HepG2 (cell line): ENCODE data around the gene TMX4. TPM values are rescaled to one million over a fixed set of nuclear protein-coding genes. Genes with fewer than 3 reads are reported as not detected.
A peak's percentile ranks its signal among the peaks of the same experiment; 100 is the strongest.

ENCODE experiments used
- FUBP1 ChIP-seq: sonication (generic); formaldehyde crosslinking; IDR thresholded peaks from 2 replicates; pipeline ENCODE4 v1.5.1; 2020; ENCODE audit warnings: missing genetic modification reagents, mild to moderate bottlenecking, borderline replicate concordance
- GPN1 ChIP-seq: sonication (generic); formaldehyde crosslinking; IDR thresholded peaks from 2 replicates; pipeline ENCODE4 v1.5.1; 2020; ENCODE audit warnings: missing genetic modification reagents, borderline replicate concordance
- GZF1 ChIP-seq: sonication (generic); formaldehyde crosslinking; IDR thresholded peaks from 2 replicates; pipeline ENCODE4 v1.5.1; 2020; ENCODE audit warnings: mild to moderate bottlenecking, missing genetic modification reagents
- JDP2 ChIP-seq: sonication (generic); formaldehyde crosslinking; IDR thresholded peaks from 2 replicates; pipeline ENCODE4 v1.8.1; 2022; ENCODE audit warnings: missing genetic modification reagents, borderline replicate concordance
- KLF15 ChIP-seq: sonication (generic); formaldehyde crosslinking; IDR thresholded peaks from 2 replicates; pipeline ENCODE4 v1.8.1; 2023; ENCODE audit warnings: borderline replicate concordance, mild to moderate bottlenecking, inconsistent platforms, missing genetic modification reagents, mixed read lengths
- MAX ChIP-seq: IDR thresholded peaks from 2 replicates; pipeline ENCODE4 v1.6.1; 2012; ENCODE audit warnings: inconsistent platforms
- NFRKB ChIP-seq: fragments of 450-650 bp; IDR thresholded peaks from 2 replicates; pipeline ENCODE4 v1.6.1; 2017
- RBM39 ChIP-seq: fragments of 200-400 bp; formaldehyde crosslinking; IDR thresholded peaks from one replicate; pipeline ENCODE4 v1.6.1; 2018; ENCODE audit warnings: antibody characterized with exemption, mild to moderate bottlenecking, low read depth, low read length; ENCODE audit not compliant: poor library complexity, severe bottlenecking
- SRF ChIP-seq: IDR thresholded peaks from 2 replicates; pipeline ENCODE4 v1.6.1; 2011; ENCODE audit warnings: mild to moderate bottlenecking, low read depth, low read length, moderate library complexity
- TCF7 ChIP-seq: sonication (generic); IDR thresholded peaks from 2 replicates; pipeline ENCODE4 v1.6.1; 2016; ENCODE audit warnings: antibody characterized with exemption, low read depth
- TRIM24 ChIP-seq: sonication (generic); formaldehyde crosslinking; IDR thresholded peaks from 2 replicates; pipeline ENCODE4 v1.8.0; 2022; ENCODE audit warnings: mild to moderate bottlenecking, missing genetic modification reagents
- YEATS4 ChIP-seq: sonication (generic); formaldehyde crosslinking; IDR thresholded peaks from 2 replicates; pipeline ENCODE4 v1.4.0; 2020; ENCODE audit warnings: missing genetic modification reagents, borderline replicate concordance
- ZBTB2 ChIP-seq: sonication (generic); formaldehyde crosslinking; IDR thresholded peaks from 2 replicates; pipeline ENCODE4 v1.8.0; 2022; ENCODE audit warnings: low read depth, missing genetic modification reagents
- ZNF24 ChIP-seq: fragments of 450-650 bp; IDR thresholded peaks from 2 replicates; pipeline ENCODE4 v1.6.1; 2017; ENCODE audit warnings: antibody characterized with exemption, mild to moderate bottlenecking
- ZNF275 ChIP-seq: sonication (generic); formaldehyde crosslinking; IDR thresholded peaks from 2 replicates; pipeline ENCODE4 v1.8.0; 2022; ENCODE audit warnings: missing genetic modification reagents, mild to moderate bottlenecking, inconsistent platforms, borderline replicate concordance
- ZNF281 ChIP-seq: sonication (generic); formaldehyde crosslinking; IDR thresholded peaks from 2 replicates; pipeline ENCODE4 v1.4.0; 2020; ENCODE audit warnings: missing genetic modification reagents, borderline replicate concordance
- ZNF496 ChIP-seq: sonication (generic); formaldehyde crosslinking; IDR thresholded peaks from 2 replicates; pipeline ENCODE4 v1.8.1; 2023; ENCODE audit warnings: mild to moderate bottlenecking, moderate library complexity, missing genetic modification reagents; ENCODE audit not compliant: insufficient replicate concordance
- ZNF597 ChIP-seq: sonication (generic); formaldehyde crosslinking; IDR thresholded peaks from 2 replicates; pipeline ENCODE4 v1.5.0; 2020; ENCODE audit warnings: missing genetic modification reagents
- ZNF879 ChIP-seq: sonication (generic); formaldehyde crosslinking; IDR thresholded peaks from 2 replicates; pipeline ENCODE4 v1.8.1; 2023; ENCODE audit warnings: missing genetic modification reagents
- polyA plus RNA-seq, 8 experiments: library from polyadenylated mRNA; depleted of rRNA in 3 of 8; stranded (reverse) in 7 of 8; unstranded in 1 of 8; fragments of >200 nt; fragmentation: Illumina TruSeq in 4 of 8; extraction: Trizol in 4 of 8; gene quantifications; 2 replicates each; pipeline versions ENCODE4 v1.2.1 to v1.2.3, GENCODE V29; 2011 to 2016; ENCODE audit warnings: low read depth in 4 of 8, missing spikeins in 1 of 8, mixed read lengths in 1 of 8; ENCODE audit not compliant: insufficient read depth in 1 of 8
- total RNA-seq, 5 experiments: library from RNA; depleted of rRNA; stranded (reverse); fragments of >200 nt; fragmentation: Illumina TruSeq; extraction: Trizol; gene quantifications; 2 replicates each; pipeline ENCODE4 v1.2.3, GENCODE V29; 2016; ENCODE audit warnings: low read depth in 1 of 5

The TMX4 gene
- total and polyA plus RNA-seq, 2 of the 13 experiments (the other 11 are each of a cell fraction or from before 2014, with no cell fraction given) = 7.6 to 21.4 TPM

GRCh38 chr20:8019246-8019997, at the start of gene TMX4 (continued):
- peak; percentile 85; the same call in 1 of the 2 replicates for TF ChIP-seq ZNF597 (CRISPR knock-in tag)
- peak; percentile 87 for TF ChIP-seq KLF15 (CRISPR knock-in tag)
- TF ChIP-seq YEATS4 (CRISPR knock-in tag) = peak; percentile 99
- TF ChIP-seq ZNF496 (CRISPR knock-in tag) = no peak
- TF ChIP-seq NFRKB = no peak
- TF ChIP-seq ZNF275 (CRISPR knock-in tag) = peak; percentile 94; the same call in 1 of the 2 replicates
- TF ChIP-seq ZNF281 (CRISPR knock-in tag) = no peak
- TF ChIP-seq RBM39 = no peak
- TF ChIP-seq GZF1 (CRISPR knock-in tag) = 0 out of 2 replicates have a peak, but pooled peaks have one; percentile 76
- TF ChIP-seq JDP2 (CRISPR knock-in tag) = no peak
- no peak for TF ChIP-seq TRIM24
- TF ChIP-seq GPN1 = no peak
- TF ChIP-seq ZNF879 (CRISPR knock-in tag) = no peak
- TF ChIP-seq TCF7 = peak; percentile 79
- no peak for TF ChIP-seq SRF
- TF ChIP-seq FUBP1 (CRISPR knock-in tag) = no peak
- TF ChIP-seq MAX = peak; percentile 80
- TF ChIP-seq ZNF24 = peak; percentile 49; the same call in 1 of the 2 replicates
- TF ChIP-seq ZBTB2 = peak; percentile 14; the same call in 1 of the 2 replicates
